Cardiac muscle cell (in vitro differentiated cells and primary cell): Measurements from ENCODE around the gene CTNNA2. TPM values are rescaled to one million over a fixed set of nuclear protein-coding genes. Genes with fewer than 3 reads are reported as not detected.
A peak's percentile ranks its signal among the peaks of the same experiment; 100 is the strongest.

Experiments
- DNase-seq, 2 donors: peaks; one replicate each; pipeline versions ENCODE4 v3.0.0 to v3.0.0-alpha.2; 2010 to 2017; ENCODE audit warnings: low read depth in 1 of 2, low spot score in 1 of 2
- H3K27ac ChIP-seq: fragments of 200-600 bp; sonication (generic); 2 replicates; pipeline ENCODE4 v1.5.1; 2016
- H3K27me3 ChIP-seq: fragments of 200-600 bp; sonication (generic); 2 replicates; pipeline ENCODE4 v1.6.0; 2016; ENCODE audit warnings: control low read depth
- H3K36me3 ChIP-seq: fragments of 200-600 bp; sonication (generic); 2 replicates; pipeline ENCODE4 v1.5.1; 2016; ENCODE audit warnings: control low read depth
- H3K4me1 ChIP-seq: fragments of 200-600 bp; sonication (generic); 2 replicates; pipeline ENCODE4 v1.8.1; 2017; ENCODE audit warnings: low read depth, mild to moderate bottlenecking, mixed run types
- H3K4me3 ChIP-seq: fragments of 200-600 bp; sonication (generic); 2 replicates; pipeline ENCODE4 v1.5.1; 2016; ENCODE audit warnings: mild to moderate bottlenecking
- H3K9me3 ChIP-seq: fragments of 200-600 bp; sonication (generic); 2 replicates; pipeline ENCODE4 v1.5.1; 2017; ENCODE audit warnings: low read depth, mild to moderate bottlenecking, control low read depth
- CTCF ChIP-seq: IDR thresholded peaks from 2 replicates; pipeline ENCODE4 v1.5.1; 2012; ENCODE audit warnings: low read depth, mild to moderate bottlenecking, low read length
- polyA plus RNA-seq: library from polyadenylated mRNA; unstranded; fragments of >200 nt; fragmentation: Nextera tagmentation; extraction: Ambion mirVana; gene quantifications from 2 replicates; pipeline ENCODE4 v1.2.1, GENCODE V29; 2016
- total RNA-seq: library from RNA; depleted of rRNA; stranded (reverse); fragments of >200 nt; gene quantifications from 2 replicates; pipeline ENCODE4 v1.2.3, GENCODE V29; 2016

The CTNNA2 gene
- total RNA-seq (15.5 and 17.4 TPM in 2 replicates), polyA plus RNA-seq (7.4 and 16.0 TPM in 2 replicates)

GRCh38 chr2:79512442-79513401, at the start of gene CTNNA2:
TSS of gene CTNNA2 (plus strand) at chr2:79513051.
- DNase-seq: peak; percentile 20 to 92
- Histone ChIP-seq H3K4me1 (peaks cover 3% of the 10 kb centered on the region), H3K27ac (no peak within 1 kb of the TSS), H3K36me3 (no peaks in the 10 kb centered on the region), H3K9me3 (no peaks in the 10 kb centered on the region), H3K4me3 (peak within 1 kb of the TSS; percentile 45), H3K27me3 (peaks cover 12% of the 10 kb centered on the region)
- TF ChIP-seq CTCF: no peak

- H3K27ac ChIP-seq: no peak overlapping the region
- H3K4me3 ChIP-seq: no peak overlapping the region
- H3K27me3 ChIP-seq: no peaks in the 10 kb centered on the region
- TF ChIP-seq CTCF: no peak
- no peaks in the 10 kb centered on the region for H3K4me1 ChIP-seq
- H3K9me3 ChIP-seq: no peaks in the 10 kb centered on the region
- peak in 1 of 2 donors; percentile 30 for DNase-seq
- no peaks in the 10 kb centered on the region for H3K36me3 ChIP-seq
Measured at GRCh38 chr2:79487399-79487798, 25.5 kb upstream of the CTNNA2 start.

GRCh38 chr2:79511320-79511951, 1.4 kb upstream of the CTNNA2 start:
- no peaks in the 10 kb centered on the region for H3K36me3 ChIP-seq
- no peaks in the 10 kb centered on the region for H3K9me3 ChIP-seq
- no peak for TF ChIP-seq CTCF
- DNase-seq: peak; percentile 43 to 94
- H3K4me3 ChIP-seq: no peak overlapping the region
- peaks cover 12% of the 10 kb centered on the region for H3K27me3 ChIP-seq
- no peak overlapping the region for H3K27ac ChIP-seq
- H3K4me1 ChIP-seq: peaks cover 3% of the 10 kb centered on the region

GRCh38 chr2:79513711-79514110, 860 bp downstream of the CTNNA2 start:
- Histone ChIP-seq H3K4me1 (peaks cover 3% of the 10 kb centered on the region), H3K36me3 (no peaks in the 10 kb centered on the region), H3K27ac (no peak overlapping the region), H3K27me3 (peaks cover 12% of the 10 kb centered on the region), H3K9me3 (no peaks in the 10 kb centered on the region), H3K4me3 (no peak overlapping the region)
- no peak for TF ChIP-seq CTCF
- DNase-seq: no peak

- no peak overlapping the region for H3K27ac ChIP-seq
- no peak overlapping the region for H3K4me3 ChIP-seq
- no peak for TF ChIP-seq CTCF
- H3K36me3 ChIP-seq: no peaks in the 10 kb centered on the region
- H3K4me1 ChIP-seq: peaks cover 14% of the 10 kb centered on the region
- no peaks in the 10 kb centered on the region for H3K27me3 ChIP-seq
- no peaks in the 10 kb centered on the region for H3K9me3 ChIP-seq
- no peak for DNase-seq
Measured at GRCh38 chr2:79529636-79530035, 16.8 kb downstream of the CTNNA2 start.
